HG03175 (cell line): ENCODE results near the gene STAC3.

Experiments used
- ATAC-seq: cut with Tn5 transposase; IDR thresholded peaks from one replicate; pipeline ENCODE4 v1.9.1; 2021; ENCODE audit warnings: mild to moderate bottlenecking, moderate library complexity; ENCODE audit not compliant: unreplicated experiment

The STAC3 gene

DNA sequence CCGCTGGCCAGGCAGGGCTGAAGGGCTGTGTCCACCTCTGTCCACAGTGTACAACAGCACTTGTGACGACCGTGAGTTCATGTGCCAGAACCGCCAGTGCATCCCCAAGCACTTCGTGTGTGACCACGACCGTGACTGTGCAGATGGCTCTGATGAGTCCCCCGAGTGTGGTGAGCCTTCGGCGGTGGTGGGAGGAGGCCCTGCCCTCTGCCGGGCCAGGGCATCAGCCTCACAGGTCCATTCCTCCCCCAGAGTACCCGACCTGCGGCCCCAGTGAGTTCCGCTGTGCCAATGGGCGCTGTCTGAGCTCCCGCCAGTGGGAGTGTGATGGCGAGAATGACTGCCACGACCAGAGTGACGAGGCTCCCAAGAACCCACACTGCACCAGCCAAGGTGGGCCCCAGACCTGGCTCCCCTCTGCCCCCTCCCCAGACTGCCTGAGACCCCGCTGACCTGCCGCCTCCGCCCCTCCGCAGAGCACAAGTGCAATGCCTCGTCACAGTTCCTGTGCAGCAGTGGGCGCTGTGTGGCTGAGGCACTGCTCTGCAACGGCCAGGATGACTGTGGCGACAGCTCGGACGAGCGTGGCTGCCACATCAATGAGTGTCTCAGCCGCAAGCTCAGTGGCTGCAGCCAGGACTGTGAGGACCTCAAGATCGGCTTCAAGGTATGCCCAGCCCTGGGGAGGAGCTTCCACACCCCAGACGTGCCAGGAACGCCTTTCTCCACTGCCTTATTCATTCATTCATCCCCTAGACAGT lies 55.2 kb downstream of the STAC3 start:
- no peak for ATAC-seq

- ATAC-seq, result no peak
Observed at GRCh38 chr12:57195186-57195585, 55.8 kb downstream of the STAC3 start.

- ATAC-seq, result no peak
Observed at GRCh38 chr12:57194253-57194652, 56.7 kb downstream of the STAC3 start.

- ATAC-seq, result no peak
Observed at GRCh38 chr12:57193706-57194245, 57.2 kb downstream of the STAC3 start.
